HEK293T (cell line): ENCODE measurements around the gene IL25.

ENCODE experiments used
- CTCF ChIA-PET: fragments of 350-600 bp; formaldehyde crosslinking; extraction: SDS; loops from one replicate; lab custom pipeline; 2021; ENCODE audit warnings: antibody characterized with exemption, inconsistent platforms; lab: Yijun Ruan, JAX
- POLR2A ChIA-PET: fragments of 350-600 bp; formaldehyde crosslinking; extraction: SDS; loops from one replicate; lab custom pipeline; 2020; ENCODE audit warnings: antibody characterized with exemption, inconsistent platforms; lab: Yijun Ruan, JAX
- DNase-seq: peaks from one replicate; pipeline ENCODE4 v3.0.0; 2012; ENCODE audit warnings: mixed read lengths; ENCODE audit errors: extremely low spot score
- ARNT ChIP-seq: fragments of 450-650 bp; IDR thresholded peaks from 2 replicates; pipeline ENCODE4 v1.6.1; 2017; ENCODE audit warnings: mild to moderate bottlenecking
- BHLHE40 ChIP-seq: fragments of 450-650 bp; IDR thresholded peaks from 2 replicates; pipeline ENCODE4 v1.6.1; 2016; ENCODE audit warnings: mild to moderate bottlenecking, moderate library complexity, borderline replicate concordance
- CTBP1 ChIP-seq: fragments of 450-650 bp; IDR thresholded peaks from 2 replicates; pipeline ENCODE4 v1.6.1; 2016; ENCODE audit warnings: borderline replicate concordance
- ELF4 ChIP-seq: fragments of 450-650 bp; IDR thresholded peaks from 2 replicates; pipeline ENCODE4 v1.6.1; 2017; ENCODE audit warnings: antibody characterized with exemption
- FOXA1 ChIP-seq: fragments of 450-650 bp; IDR thresholded peaks from 2 replicates; pipeline ENCODE4 v1.6.1; 2016; ENCODE audit warnings: mild to moderate bottlenecking
- FOXK2 ChIP-seq: fragments of 450-650 bp; IDR thresholded peaks from 2 replicates; pipeline ENCODE4 v1.6.1; 2016; ENCODE audit warnings: mild to moderate bottlenecking
- FOXM1 ChIP-seq: fragments of 450-650 bp; IDR thresholded peaks from 2 replicates; pipeline ENCODE4 v1.6.1; 2017; ENCODE audit warnings: mild to moderate bottlenecking, borderline replicate concordance
- HDGF ChIP-seq: fragments of 450-650 bp; IDR thresholded peaks from 2 replicates; pipeline ENCODE4 v1.6.1; 2017; ENCODE audit warnings: antibody characterized with exemption, borderline replicate concordance
- L3MBTL2 ChIP-seq: fragments of 450-650 bp; conservative IDR thresholded peaks from 2 replicates; pipeline ENCODE4 v1.6.1; 2016; ENCODE audit warnings: mild to moderate bottlenecking
- LEF1 ChIP-seq: fragments of 450-650 bp; IDR thresholded peaks from 2 replicates; pipeline ENCODE4 v1.6.1; 2017; ENCODE audit warnings: mild to moderate bottlenecking, borderline replicate concordance
- NFRKB ChIP-seq: fragments of 450-650 bp; IDR thresholded peaks from 2 replicates; pipeline ENCODE4 v1.6.1; 2016; ENCODE audit warnings: mild to moderate bottlenecking, moderate library complexity
- SP1 ChIP-seq: fragments of 450-650 bp; IDR thresholded peaks from 2 replicates; pipeline ENCODE4 v1.6.1; 2017
- SUZ12 ChIP-seq: fragments of 450-650 bp; IDR thresholded peaks from 2 replicates; pipeline ENCODE4 v1.6.1; 2016; ENCODE audit warnings: mild to moderate bottlenecking
- TARDBP ChIP-seq: fragments of 450-650 bp; IDR thresholded peaks from 2 replicates; pipeline ENCODE4 v1.6.1; 2016
- ZNF384 ChIP-seq: fragments of 450-650 bp; IDR thresholded peaks from 2 replicates; pipeline ENCODE4 v1.6.1; 2016
- TF ChIP-seq, protein P1 (sequence below): fragments of 450-650 bp; IDR thresholded peaks from 2 replicates; pipeline ENCODE4 v1.6.1; 2016

Gene IL25

DNA sequence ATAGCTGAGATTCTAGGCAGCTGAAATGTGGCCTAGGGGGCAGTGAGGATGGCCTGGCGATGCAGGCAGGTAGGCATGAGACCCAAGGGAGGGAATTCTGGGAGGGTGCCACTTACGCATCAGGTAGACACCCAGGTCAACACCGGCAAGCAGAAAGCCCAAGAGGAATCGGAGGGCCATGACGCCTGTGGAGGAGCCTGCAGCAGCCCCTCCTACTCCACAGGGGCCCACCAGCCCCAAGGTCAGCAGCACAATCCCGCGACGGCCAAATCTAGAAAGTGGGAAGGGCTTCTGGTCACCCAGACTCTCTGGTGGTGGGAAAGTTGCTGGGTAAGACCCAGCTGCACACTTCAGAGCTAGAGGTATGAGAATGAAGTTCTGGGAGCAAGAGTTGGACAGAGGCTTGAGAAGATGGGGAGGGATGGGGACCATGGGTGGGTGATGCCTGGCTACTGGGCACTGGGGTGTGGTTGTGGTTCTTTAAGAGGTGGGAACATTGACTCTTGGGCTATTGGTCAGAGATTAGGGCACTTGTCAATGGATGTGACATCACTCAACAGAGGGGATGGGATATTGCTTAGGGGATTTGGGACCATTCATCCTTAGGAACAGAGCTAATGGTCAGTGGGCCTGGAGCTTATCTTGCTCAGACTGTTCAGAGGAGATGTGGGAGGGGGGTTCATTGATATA, 23.3 kb upstream of the IL25 start:
- DNase-seq, result no peak
- POLR2A ChIA-PET, result no interaction called here
- no peak for TF ChIP-seq ZNF384
- no peak for TF ChIP-seq CTBP1
- no peak for TF ChIP-seq BHLHE40
- no peak for TF ChIP-seq NFRKB
- no peak for TF ChIP-seq ARNT
- TF ChIP-seq SP1, result no peak
- TF ChIP-seq HDGF, result no peak
- no peak for TF ChIP-seq SUZ12
- TF ChIP-seq L3MBTL2, result no peak
- no peak for TF ChIP-seq TARDBP
- TF ChIP-seq, protein P1, sequence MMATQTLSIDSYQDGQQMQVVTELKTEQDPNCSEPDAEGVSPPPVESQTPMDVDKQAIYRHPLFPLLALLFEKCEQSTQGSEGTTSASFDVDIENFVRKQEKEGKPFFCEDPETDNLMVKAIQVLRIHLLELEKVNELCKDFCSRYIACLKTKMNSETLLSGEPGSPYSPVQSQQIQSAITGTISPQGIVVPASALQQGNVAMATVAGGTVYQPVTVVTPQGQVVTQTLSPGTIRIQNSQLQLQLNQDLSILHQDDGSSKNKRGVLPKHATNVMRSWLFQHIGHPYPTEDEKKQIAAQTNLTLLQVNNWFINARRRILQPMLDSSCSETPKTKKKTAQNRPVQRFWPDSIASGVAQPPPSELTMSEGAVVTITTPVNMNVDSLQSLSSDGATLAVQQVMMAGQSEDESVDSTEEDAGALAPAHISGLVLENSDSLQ, result no peak
- no peak for TF ChIP-seq LEF1
- no peak for TF ChIP-seq FOXM1
- no peak for TF ChIP-seq FOXA1
- CTCF ChIA-PET, result no interaction called here

DNA sequence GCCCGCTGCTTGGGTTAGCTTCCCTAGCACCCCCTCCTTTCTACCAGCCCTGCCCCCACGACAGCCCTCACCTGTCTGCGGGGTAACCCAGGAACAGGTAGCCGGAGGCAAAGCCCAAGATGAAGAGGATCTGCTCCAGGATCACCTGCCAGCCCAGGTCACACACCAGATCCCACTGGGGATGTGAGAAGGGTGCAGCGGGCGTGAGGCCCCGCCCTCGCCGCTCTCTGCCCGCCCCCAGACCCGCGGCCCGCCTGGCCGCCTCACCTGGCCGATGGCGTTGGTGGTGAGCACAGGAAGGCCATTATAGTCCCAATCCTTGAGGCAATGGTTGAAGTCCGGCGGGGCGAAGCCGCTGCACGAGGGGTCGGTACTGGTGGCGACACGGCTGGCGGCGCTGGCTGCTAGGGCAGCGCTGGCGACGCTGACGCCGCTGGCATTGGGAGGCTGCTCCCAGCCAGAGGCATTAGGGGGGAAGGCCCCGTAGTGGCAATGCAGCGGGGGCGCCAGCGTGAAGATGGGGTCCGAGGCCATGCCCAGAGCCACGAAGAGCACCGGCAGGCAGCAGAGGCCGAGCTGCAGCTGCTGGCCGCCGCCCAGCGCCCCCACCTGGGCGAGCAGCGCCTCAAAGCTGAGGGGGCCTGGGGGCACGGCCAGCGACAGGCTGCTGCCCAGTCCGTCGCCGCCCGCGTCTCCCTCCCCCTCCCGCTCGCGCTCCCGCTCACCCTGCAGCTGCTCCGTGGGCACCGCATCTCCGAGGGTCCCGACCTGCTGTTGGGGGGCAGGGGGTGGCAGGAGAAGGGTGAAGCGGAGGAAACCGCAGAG, 20.7 kb upstream of the IL25 start:
- no peak for TF ChIP-seq ZNF384
- no peak for TF ChIP-seq FOXM1
- TF ChIP-seq ARNT, result no peak
- no peak for TF ChIP-seq CTBP1
- no peak for TF ChIP-seq SUZ12
- no peak for TF ChIP-seq TARDBP
- TF ChIP-seq, protein P1, result no peak
- no peak for TF ChIP-seq FOXA1
- TF ChIP-seq SP1, result no peak
- TF ChIP-seq ELF4, result no peak
- no peak for TF ChIP-seq FOXK2
- TF ChIP-seq LEF1, result no peak
- no peak for TF ChIP-seq NFRKB
- TF ChIP-seq L3MBTL2, result no peak
- TF ChIP-seq BHLHE40, result no peak
- POLR2A ChIA-PET, result interaction anchor here (1.1 to 4.3 kb wide), 3 partner anchors 12 to 30 kb away, joined by 3 to 18 read pairs (median 8); partner anchors contain the start of gene PABPN1
- CTCF ChIA-PET, result interaction anchor here (1.6 to 1.7 kb wide), 2 partner anchors 9 to 28 kb away, joined by 4 to 8 read pairs; no protein-coding TSS in a partner anchor
- no peak for DNase-seq

DNA sequence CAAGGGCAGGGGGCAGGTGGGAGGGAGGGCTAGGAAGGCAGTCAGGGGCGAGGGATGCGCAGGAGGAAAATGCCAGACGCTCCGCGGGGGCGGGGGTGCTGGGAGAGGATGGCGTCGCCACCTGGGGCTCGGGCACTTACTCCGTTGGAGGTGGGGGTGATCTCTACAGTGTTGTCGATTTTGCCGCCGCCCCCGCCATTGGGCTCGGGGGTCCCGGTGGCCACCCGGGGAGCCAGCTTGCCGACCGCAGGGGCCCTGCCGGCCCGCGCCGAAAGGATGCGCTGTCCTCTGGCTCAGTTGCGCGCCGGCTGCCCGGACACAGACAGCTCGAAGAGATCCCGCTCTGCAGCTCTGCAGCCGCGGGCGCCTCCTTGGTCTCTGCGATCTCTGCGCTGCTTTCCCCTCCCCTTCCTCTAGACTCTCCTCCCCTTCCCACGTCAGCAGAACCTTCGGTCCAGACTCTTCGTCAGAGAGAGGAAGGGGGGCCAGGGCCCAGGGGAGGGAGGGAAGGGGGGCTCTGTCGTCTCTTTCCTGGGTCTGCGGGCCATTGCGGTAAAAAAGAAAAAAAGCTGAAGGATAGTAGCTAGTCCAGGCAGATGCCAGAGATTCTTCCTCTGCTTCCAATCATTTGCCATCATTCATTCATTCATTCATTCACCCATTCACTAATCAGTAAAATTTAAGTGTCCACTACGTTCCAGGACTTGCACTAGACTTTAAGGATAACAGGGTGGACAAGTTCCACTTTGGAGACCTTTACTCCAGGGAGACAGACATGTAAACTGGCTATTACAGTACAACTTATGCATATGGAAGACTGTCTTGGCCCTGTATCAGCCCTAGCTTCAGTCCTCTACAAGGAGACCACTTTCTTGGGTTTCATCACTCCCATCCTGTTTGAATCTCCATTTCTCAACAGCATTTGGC, 19.8 kb upstream of the IL25 start, which contains the start of gene SLC22A17:
Gene SLC22A17 (minus strand): TSS at position 382 of the 927 bp plus-strand sequence.
- ChIA-PET CTCF (interaction anchor here (1.4 to 1.7 kb wide), 4 partner anchors 8 to 27 kb away, joined by 3 to 8 read pairs (median 4); no protein-coding TSS in a partner anchor), POLR2A (interaction anchor here (1.1 to 4.3 kb wide), 4 partner anchors 11 to 46 kb away, joined by 3 to 18 read pairs (median 7); partner anchors contain the start of genes BCL2L2 and PABPN1)
- no peak for TF ChIP-seq SUZ12
- no peak for TF ChIP-seq BHLHE40
- no peak for TF ChIP-seq HDGF
- DNase-seq, result peak; percentile 74

DNA sequence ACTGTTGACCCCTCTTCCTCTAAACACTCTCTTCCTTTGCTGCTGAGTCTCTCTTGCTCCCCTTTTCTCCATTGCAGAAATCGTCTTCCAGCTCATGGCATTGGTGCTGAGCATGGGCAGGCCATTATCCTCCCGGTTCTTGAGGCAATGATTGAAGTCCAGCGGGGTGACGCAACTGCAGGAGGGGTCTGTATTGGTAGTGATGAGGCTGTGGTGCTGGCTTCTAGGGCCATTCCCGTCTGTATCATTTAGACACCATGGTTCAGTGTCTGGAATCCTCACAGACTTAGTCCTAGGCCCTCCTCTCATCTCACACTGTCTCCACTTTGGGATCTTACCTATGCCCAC, 19.2 kb upstream of the IL25 start:
- ChIA-PET POLR2A (interaction anchor here (1.2 to 4.3 kb wide), 4 partner anchors 10 to 47 kb away, joined by 3 to 18 read pairs (median 5); partner anchors contain the start of genes BCL2L2 and PABPN1), CTCF (interaction anchor here (1.4 to 1.7 kb wide), 3 partner anchors 9 to 26 kb away, joined by 3 to 8 read pairs (median 4); no protein-coding TSS in a partner anchor)
- TF ChIP-seq ELF4, result no peak
- no peak for TF ChIP-seq SP1
- no peak for TF ChIP-seq L3MBTL2
- TF ChIP-seq, protein P1, result no peak
- DNase-seq, result no peak

DNA sequence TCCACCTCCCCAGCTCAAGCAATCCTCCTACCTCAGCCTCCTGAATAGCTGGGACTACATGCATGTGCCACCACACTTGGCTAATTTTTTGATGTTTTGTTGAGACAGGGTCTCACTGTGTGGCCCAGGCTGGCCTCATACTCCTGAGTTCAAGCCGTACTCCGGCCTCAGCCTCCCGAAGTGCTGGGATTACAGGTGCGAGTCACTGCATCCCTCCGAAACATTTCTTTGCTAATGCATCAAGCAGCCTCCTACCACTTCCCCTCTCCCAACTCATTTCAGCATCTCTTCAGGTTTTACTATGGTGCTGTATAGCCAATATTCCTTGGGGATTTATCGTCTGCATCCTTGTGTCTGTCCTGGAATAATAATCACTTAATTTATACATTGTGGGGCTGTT, 17.6 kb upstream of the IL25 start:
- DNase-seq, result no peak
- CTCF ChIA-PET, result interaction anchor here (0.5 kb wide), 1 partner anchor 20 kb away, joined by 3 read pairs; no protein-coding TSS in a partner anchor
- no peak for TF ChIP-seq NFRKB
- no peak for TF ChIP-seq CTBP1
- TF ChIP-seq TARDBP, result no peak
- TF ChIP-seq ZNF384, result no peak
- TF ChIP-seq BHLHE40, result no peak
- TF ChIP-seq ARNT, result no peak
- POLR2A ChIA-PET, result interaction anchor here (1.1 to 4.3 kb wide), 3 partner anchors 13 to 33 kb away, joined by 4 to 18 read pairs (median 4); partner anchors contain the start of gene PABPN1
